OCI-LY1 (cell line): Measurements from ENCODE around the gene STK11.

ENCODE experiments used
- EZH2 ChIP-seq: fragments of 200-600 bp; sonication (generic), shearing (Covaris generic); IDR thresholded peaks from 2 replicates; pipeline ENCODE4 v1.8.0; 2017; ENCODE audit warnings: borderline replicate concordance, mixed run types, mild to moderate bottlenecking, antibody characterized with exemption, low read length, moderate library complexity, mixed read lengths
- TF ChIP-seq, protein P1 (sequence below): fragments of 200-600 bp; sonication (generic), shearing (Covaris generic); IDR thresholded peaks from 2 replicates; pipeline ENCODE4 v1.5.1; 2017; ENCODE audit warnings: mild to moderate bottlenecking, antibody characterized with exemption, low read length, moderate library complexity, mixed read lengths

DNA sequence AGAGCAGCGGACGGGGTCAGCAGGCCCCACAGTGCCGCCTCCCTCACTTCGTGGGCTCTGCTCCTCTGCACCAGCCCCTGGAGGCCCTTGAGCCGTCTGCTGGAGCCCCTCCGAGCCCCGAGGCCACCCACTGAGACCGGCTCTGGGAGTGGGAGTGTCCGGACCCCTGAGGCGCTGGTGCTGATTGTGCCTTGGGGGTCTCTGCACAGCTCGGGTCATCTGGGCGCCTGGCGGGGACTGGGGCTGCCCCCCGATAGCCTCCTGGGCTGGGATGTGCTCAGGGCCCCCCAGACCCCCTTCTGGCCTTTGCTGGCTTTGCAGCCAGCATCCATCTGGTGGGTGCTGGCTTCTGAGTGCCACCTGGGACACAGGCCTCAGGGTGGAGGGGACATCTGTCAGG, 16.8 kb downstream of the STK11 start:
- TF ChIP-seq, protein P1, sequence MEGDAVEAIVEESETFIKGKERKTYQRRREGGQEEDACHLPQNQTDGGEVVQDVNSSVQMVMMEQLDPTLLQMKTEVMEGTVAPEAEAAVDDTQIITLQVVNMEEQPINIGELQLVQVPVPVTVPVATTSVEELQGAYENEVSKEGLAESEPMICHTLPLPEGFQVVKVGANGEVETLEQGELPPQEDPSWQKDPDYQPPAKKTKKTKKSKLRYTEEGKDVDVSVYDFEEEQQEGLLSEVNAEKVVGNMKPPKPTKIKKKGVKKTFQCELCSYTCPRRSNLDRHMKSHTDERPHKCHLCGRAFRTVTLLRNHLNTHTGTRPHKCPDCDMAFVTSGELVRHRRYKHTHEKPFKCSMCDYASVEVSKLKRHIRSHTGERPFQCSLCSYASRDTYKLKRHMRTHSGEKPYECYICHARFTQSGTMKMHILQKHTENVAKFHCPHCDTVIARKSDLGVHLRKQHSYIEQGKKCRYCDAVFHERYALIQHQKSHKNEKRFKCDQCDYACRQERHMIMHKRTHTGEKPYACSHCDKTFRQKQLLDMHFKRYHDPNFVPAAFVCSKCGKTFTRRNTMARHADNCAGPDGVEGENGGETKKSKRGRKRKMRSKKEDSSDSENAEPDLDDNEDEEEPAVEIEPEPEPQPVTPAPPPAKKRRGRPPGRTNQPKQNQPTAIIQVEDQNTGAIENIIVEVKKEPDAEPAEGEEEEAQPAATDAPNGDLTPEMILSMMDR, result no peak
- TF ChIP-seq EZH2, result no peak
